Trophoblast cell (in vitro differentiated cells and primary cell): ENCODE data around the gene DICER1.

Experiments
- DNase-seq, 2 donors: peaks; one replicate each; pipeline ENCODE4 v3.0.0-alpha.2; 2016
- H2AFZ ChIP-seq: 2 replicates; pipeline ENCODE4 v1.6.1; 2013; ENCODE audit warnings: low read length, moderate library complexity, mild to moderate bottlenecking; ENCODE audit not compliant: insufficient read depth, poor library complexity
- H2AK5ac ChIP-seq: 2 replicates; pipeline ENCODE4 v1.6.1; 2013; ENCODE audit warnings: mild to moderate bottlenecking, low read length
- H2BK120ac ChIP-seq: 2 replicates; pipeline ENCODE4 v1.6.1; 2013; ENCODE audit warnings: low read length, mild to moderate bottlenecking, moderate library complexity; ENCODE audit not compliant: insufficient read depth, poor library complexity
- H2BK12ac ChIP-seq: 2 replicates; pipeline ENCODE4 v1.6.1; 2013; ENCODE audit warnings: mild to moderate bottlenecking, low read length, moderate library complexity
- H2BK5ac ChIP-seq: 2 replicates; pipeline ENCODE4 v1.6.1; 2013; ENCODE audit warnings: low read length, low read depth, moderate library complexity, mild to moderate bottlenecking; ENCODE audit not compliant: poor library complexity
- H3K14ac ChIP-seq: 2 replicates; pipeline ENCODE4 v1.6.1; 2013; ENCODE audit warnings: mild to moderate bottlenecking, low read length
- H3K18ac ChIP-seq: 2 replicates; pipeline ENCODE4 v1.6.1; 2013; ENCODE audit warnings: mild to moderate bottlenecking, low read length
- H3K23ac ChIP-seq: 2 replicates; pipeline ENCODE4 v1.6.1; 2013; ENCODE audit warnings: low read length
- H3K27ac ChIP-seq: 2 replicates; pipeline ENCODE4 v1.5.1; 2013; ENCODE audit warnings: low read depth, mild to moderate bottlenecking, inconsistent platforms, low read length, moderate library complexity
- H3K27me3 ChIP-seq: 2 replicates; pipeline ENCODE4 v1.6.1; 2013; ENCODE audit warnings: inconsistent platforms, mild to moderate bottlenecking, low read length, moderate library complexity; ENCODE audit not compliant: insufficient read depth
- H3K36me3 ChIP-seq, 2 experiments: 1 replicate in 1 of 2; 2 replicates in 1 of 2; pipeline ENCODE4 v1.6.1; 2013; ENCODE audit warnings: low read length in 2 of 2, mild to moderate bottlenecking in 2 of 2, moderate library complexity in 1 of 2; ENCODE audit not compliant: insufficient read depth in 2 of 2, control insufficient read depth in 1 of 2
- H3K4ac ChIP-seq: 2 replicates; pipeline ENCODE4 v1.6.1; 2013; ENCODE audit warnings: low read depth, mild to moderate bottlenecking, low read length, moderate library complexity
- H3K4me1 ChIP-seq, 2 experiments: 1 replicate in 1 of 2; 2 replicates in 1 of 2; pipeline ENCODE4 v1.6.1; 2013; ENCODE audit warnings: low read length in 2 of 2, mild to moderate bottlenecking in 2 of 2, moderate library complexity in 1 of 2; ENCODE audit not compliant: insufficient read depth in 2 of 2, control insufficient read depth in 1 of 2
- H3K4me2 ChIP-seq: 2 replicates; pipeline ENCODE4 v1.6.1; 2013; ENCODE audit warnings: inconsistent platforms, mild to moderate bottlenecking, low read length, moderate library complexity
- H3K4me3 ChIP-seq: 2 replicates; pipeline ENCODE4 v1.5.1; 2013; ENCODE audit warnings: mild to moderate bottlenecking, low read depth, low read length, inconsistent platforms
- H3K79me1 ChIP-seq: one replicate; pipeline ENCODE4 v1.6.1; 2013; ENCODE audit warnings: low read length
- H3K79me2 ChIP-seq: 2 replicates; pipeline ENCODE4 v1.6.1; 2013; ENCODE audit warnings: low read length, mild to moderate bottlenecking; ENCODE audit not compliant: control insufficient read depth, insufficient read depth, poor library complexity
- H3K9ac ChIP-seq: 2 replicates; pipeline ENCODE4 v1.6.1; 2013; ENCODE audit warnings: mild to moderate bottlenecking, low read length
- H3K9me3 ChIP-seq: 2 replicates; pipeline ENCODE4 v1.6.1; 2013; ENCODE audit warnings: low read depth, mild to moderate bottlenecking, control low read depth, inconsistent platforms, low read length; ENCODE audit not compliant: insufficient read depth
- H4K12ac ChIP-seq: 2 replicates; pipeline ENCODE4 v1.6.1; 2013; ENCODE audit warnings: low read depth, mild to moderate bottlenecking, low read length, moderate library complexity
- H4K8ac ChIP-seq: 2 replicates; pipeline ENCODE4 v1.6.1; 2013; ENCODE audit warnings: low read depth, mild to moderate bottlenecking, low read length, moderate library complexity
- H4K91ac ChIP-seq: one replicate; pipeline ENCODE4 v1.6.1; 2013; ENCODE audit warnings: low read depth, mild to moderate bottlenecking, low read length, moderate library complexity
- WGBS: extraction: QIAGEN DNeasy Blood & Tissue Kit; methylation state at CpG from one replicate; pipeline ENCODE4 v1.1.7; 2013; ENCODE audit warnings: missing lambda C conversion rate; ENCODE audit not compliant: insufficient read length, insufficient coverage; ENCODE audit errors: extremely low coverage; 5-methylcytosine and 5-hydroxymethylcytosine counted together

DICER1 gene

DNA sequence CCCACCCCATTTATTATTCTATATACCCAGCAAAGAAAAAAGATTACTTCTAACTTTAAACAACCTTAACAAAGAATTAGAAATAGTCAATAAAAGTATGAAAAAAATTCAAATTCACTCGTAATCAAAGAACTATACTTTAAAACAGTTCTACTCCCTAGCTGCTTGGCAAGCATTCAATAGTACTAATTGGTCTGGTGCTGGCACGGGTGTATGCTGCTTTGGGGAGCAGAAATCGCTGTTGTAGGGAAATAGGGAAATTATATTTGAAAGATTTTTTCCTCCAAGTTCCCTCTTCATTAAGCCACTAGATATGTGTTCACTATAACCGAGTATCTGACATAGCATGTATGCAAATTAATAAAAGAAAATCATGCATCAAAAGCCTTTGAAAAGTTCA is 65.7 kb downstream of the DICER1 start:
- Histone ChIP-seq H3K79me1 (no peaks in the 10 kb centered on the region), H4K8ac (no peak overlapping the region), H2AK5ac (no peak overlapping the region), H2AFZ (no peak overlapping the region), H3K23ac (no peak overlapping the region), H3K18ac (no peak overlapping the region), H3K4me3 (no peak overlapping the region), H3K4me1 (no peaks in the 10 kb centered on the region), H3K4ac (no peak overlapping the region), H2BK12ac (no peak overlapping the region), H3K9me3 (no peaks in the 10 kb centered on the region), H3K9ac (no peak overlapping the region), H2BK5ac (no peak overlapping the region), H3K4me2 (no peak overlapping the region), H3K79me2 (no peaks in the 10 kb centered on the region), H2BK120ac (no peak overlapping the region), H3K36me3 (peaks cover 12 to 28% of the 10 kb centered on the region in 2 experiments), H3K27me3 (no peaks in the 10 kb centered on the region), H4K91ac (no peak overlapping the region), H3K14ac (no peak overlapping the region), H4K12ac (no peak overlapping the region), H3K27ac (no peak overlapping the region)
- no CpG with 5 or more reads among the region's 4 CpGs for WGBS
- no peak for DNase-seq

GRCh38 chr14:95088665-95089064 is 68.7 kb downstream of the DICER1 start:
- no CpG with 5 or more reads among the region's 4 CpGs for WGBS
- H2AK5ac ChIP-seq = no peak overlapping the region
- H3K9me3 ChIP-seq = no peaks in the 10 kb centered on the region
- H3K18ac ChIP-seq = no peak overlapping the region
- no peak overlapping the region for H2BK12ac ChIP-seq
- no peak overlapping the region for H3K4me3 ChIP-seq
- H3K27me3 ChIP-seq = no peaks in the 10 kb centered on the region
- no peak overlapping the region for H2AFZ ChIP-seq
- H3K4me2 ChIP-seq = no peak overlapping the region
- H3K4ac ChIP-seq = no peak overlapping the region
- no peak overlapping the region for H2BK120ac ChIP-seq
- peaks cover 10 to 21% of the 10 kb centered on the region in 2 experiments for H3K36me3 ChIP-seq
- no peak overlapping the region for H4K8ac ChIP-seq
- no peak overlapping the region for H3K27ac ChIP-seq
- no peak overlapping the region for H3K23ac ChIP-seq
- H3K79me1 ChIP-seq = no peaks in the 10 kb centered on the region
- H3K14ac ChIP-seq = no peak overlapping the region
- no peaks in the 10 kb centered on the region for H3K79me2 ChIP-seq
- H4K91ac ChIP-seq = no peak overlapping the region
- no peak overlapping the region for H3K9ac ChIP-seq
- H4K12ac ChIP-seq = no peak overlapping the region
- H2BK5ac ChIP-seq = no peak overlapping the region
- H3K4me1 ChIP-seq = no peaks in the 10 kb centered on the region
- DNase-seq = no peak

DNA sequence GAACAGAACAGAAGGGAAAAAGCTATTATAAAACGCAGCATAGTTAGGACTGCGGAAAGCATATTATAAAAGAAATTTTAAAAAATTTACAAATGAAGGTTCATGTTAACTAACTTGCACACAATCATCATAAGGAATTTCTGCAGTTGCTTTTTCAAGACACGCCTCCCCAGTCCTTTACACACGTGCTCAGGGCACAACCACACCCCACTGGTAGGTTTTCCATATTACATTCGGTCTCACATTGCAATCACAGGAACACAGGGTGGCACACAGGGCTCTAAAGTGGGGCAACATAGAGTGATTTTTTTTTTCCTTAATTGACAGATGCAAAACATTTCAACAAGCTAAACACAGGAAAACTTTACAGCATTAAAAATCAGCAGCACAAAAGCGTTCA is 69.7 kb downstream of the DICER1 start:
- Histone ChIP-seq H3K4me3 (no peak overlapping the region), H2BK5ac (no peak overlapping the region), H3K27ac (no peak overlapping the region), H2BK120ac (no peak overlapping the region), H2AFZ (no peak overlapping the region), H4K91ac (no peak overlapping the region), H2BK12ac (no peak overlapping the region), H3K9ac (no peak overlapping the region), H3K4ac (no peak overlapping the region), H4K12ac (no peak overlapping the region), H2AK5ac (no peak overlapping the region), H3K4me1 (no peaks in the 10 kb centered on the region), H3K23ac (no peak overlapping the region), H3K27me3 (no peaks in the 10 kb centered on the region), H4K8ac (no peak overlapping the region), H3K4me2 (no peak overlapping the region), H3K9me3 (no peaks in the 10 kb centered on the region), H3K79me2 (no peaks in the 10 kb centered on the region), H3K14ac (no peak overlapping the region), H3K79me1 (no peaks in the 10 kb centered on the region), H3K18ac (no peak overlapping the region), H3K36me3 (peaks cover 4 to 15% of the 10 kb centered on the region in 2 experiments)
- no peak for DNase-seq
- no CpG with 5 or more reads among the region's 6 CpGs for WGBS

- WGBS = no CpG with 5 or more reads among the region's 5 CpGs
Observed at GRCh38 chr14:95085321-95085720, 72.0 kb downstream of the DICER1 start.

More at GRCh38 chr14:95085321-95085720, 72.0 kb downstream of the DICER1 start:
- no peaks in the 10 kb centered on the region for H3K9me3 ChIP-seq
- DNase-seq = peak; percentile 15 to 55
- H3K27ac ChIP-seq = no peak overlapping the region
- H2BK120ac ChIP-seq = no peak overlapping the region
- no peaks in the 10 kb centered on the region for H3K79me1 ChIP-seq
- H3K27me3 ChIP-seq = no peaks in the 10 kb centered on the region
- H2AK5ac ChIP-seq = no peak overlapping the region
- H4K8ac ChIP-seq = no peak overlapping the region
- no peak overlapping the region for H2BK12ac ChIP-seq
- no peaks in the 10 kb centered on the region for H3K4me1 ChIP-seq
- H3K4me2 ChIP-seq = no peak overlapping the region
- H4K12ac ChIP-seq = no peak overlapping the region
- H3K14ac ChIP-seq = no peak overlapping the region
- no peak overlapping the region for H3K4ac ChIP-seq
- no peak overlapping the region for H3K9ac ChIP-seq
- H3K36me3 ChIP-seq = peaks cover 4 to 11% of the 10 kb centered on the region in 2 experiments
- H3K4me3 ChIP-seq = no peak overlapping the region
- no peak overlapping the region for H3K18ac ChIP-seq
- no peak overlapping the region for H3K23ac ChIP-seq
- no peak overlapping the region for H4K91ac ChIP-seq
- no peak overlapping the region for H2AFZ ChIP-seq
- H2BK5ac ChIP-seq = no peak overlapping the region
- no peaks in the 10 kb centered on the region for H3K79me2 ChIP-seq
